Adrenal gland (tissue), 12 donors: ENCODE data around the gene ZNF446. TPM values are rescaled to one million over a fixed set of nuclear protein-coding genes. Genes with fewer than 3 reads are reported as not detected.
"Not testable (repeated sequence)": the region's sequence is repeated elsewhere in the genome, so short reads cannot be mapped to it uniquely, and the experiment has no call there.

Experiments
- DNase-seq, 7 donors: peaks; one replicate each; pipeline ENCODE4 v3.0.0-alpha.2; 2019 to 2020
- H3K27ac ChIP-seq, 5 donors: fragments of 200-600 bp; sonication (generic) in 4 of 5; 1 replicate in 3 of 5; 2 replicates in 2 of 5; pipeline versions ENCODE4 v1.5.1 to v1.8.0; 2016 to 2020; ENCODE audit warnings: mild to moderate bottlenecking in 1 of 5
- H3K27me3 ChIP-seq: fragments of 200-600 bp; 2 replicates; pipeline ENCODE4 v1.8.0; 2021
- H3K36me3 ChIP-seq, 2 donors: fragments of 200-600 bp; replicated peaks in 1 of 2; 1 replicate in 1 of 2; 2 replicates in 1 of 2; pipeline versions ENCODE4 v1.5.1 to v1.8.0; 2018 to 2022
- H3K4me1 ChIP-seq, 2 donors: fragments of 200-600 bp; replicated peaks in 1 of 2; 1 replicate in 1 of 2; 2 replicates in 1 of 2; pipeline versions ENCODE4 v1.5.1 to v1.8.0; 2018 to 2021
- H3K4me3 ChIP-seq, 4 donors: fragments of 200-600 bp; sonication (generic) in 3 of 4; one replicate each; pipeline ENCODE4 v1.5.1; 2016 to 2018
- H3K9me3 ChIP-seq, 3 donors: fragments of 200-600 bp; sonication (generic) in 1 of 3; replicated peaks in 1 of 3; 1 replicate in 2 of 3; 2 replicates in 1 of 3; pipeline versions ENCODE4 v1.5.1 to v1.8.0; 2016 to 2021
- POLR2A ChIP-seq, 2 donors: fragments of 450-650 bp; IDR thresholded peaks; one replicate each; pipeline ENCODE4 v1.6.1; 2017; ENCODE audit warnings: antibody characterized with exemption in 2 of 2, mild to moderate bottlenecking in 2 of 2, moderate library complexity in 1 of 2
- WGBS, 4 donors: extraction: QIAGEN DNeasy Blood & Tissue Kit in 2 of 4; methylation state at CpG; one replicate each; pipeline versions ENCODE4 v1.1.5 to v1.1.7; 2013 to 2017; 5-methylcytosine and 5-hydroxymethylcytosine counted together
- intact Hi-C, 2 donors: fragments of 100-400 bp; cut with DNase I; formaldehyde crosslinking; loops; one replicate each; pipeline versions ENCODE4 v1.14.1 to v1.15.0; 2022 to 2023
- polyA plus RNA-seq, 3 donors: library from polyadenylated mRNA; stranded (reverse); fragments of 200-250 nt in 2 of 3; fragments of 350-450 nt in 1 of 3; fragmentation: Illumina TruSeq in 1 of 3; extraction: RNeasy Lipid Tissue Mini Kit (QIAGEN cat#74804) in 1 of 3; gene quantifications; one replicate each; pipeline ENCODE4 v1.2.3, GENCODE V29; 2013 to 2014
- total RNA-seq, 9 donors: library from RNA; depleted of rRNA in 4 of 9; stranded (reverse); fragments of >200 nt in 4 of 9; fragments of 120-200 nt in 1 of 9; fragmentation: NEBNext Ultra II Directional in 1 of 9; extraction: Animal tissue kit (Norgen Biotek cat#: 25700) in 1 of 9; gene quantifications; one replicate each; pipeline versions ENCODE4 v1.1.0 to v1.2.4, GENCODE V29; 2013 to 2023
- TF ChIP-seq, protein P1 (sequence below), 6 experiments: fragments of 450-650 bp in 4 of 6; fragments of 200-600 bp in 2 of 6; sonication (generic) in 1 of 6; IDR thresholded peaks; 1 replicate in 5 of 6; 2 replicates in 1 of 6; pipeline versions ENCODE4 v1.5.1 to v1.8.0; 2016 to 2021; ENCODE audit warnings: antibody characterized with exemption in 6 of 6, mild to moderate bottlenecking in 2 of 6, moderate library complexity in 1 of 6
- donor health status: healthy with polysubstance abuse.
- donor health status: Bipolar disorder and iron deficiency.
- donor health status: DM: yes; HTN: yes; CAD: no.
- donor health status: DM: no; HTN: no; CAD: no.
- donor health status: DM: no; HTN: no; CAD: no.
- donor health status: DM: yes; HTN: yes; CAD: no.

Gene ZNF446
- total and polyA plus RNA-seq, 12 donors = 2.7 to 30.8 (median 15.0) TPM

DNA sequence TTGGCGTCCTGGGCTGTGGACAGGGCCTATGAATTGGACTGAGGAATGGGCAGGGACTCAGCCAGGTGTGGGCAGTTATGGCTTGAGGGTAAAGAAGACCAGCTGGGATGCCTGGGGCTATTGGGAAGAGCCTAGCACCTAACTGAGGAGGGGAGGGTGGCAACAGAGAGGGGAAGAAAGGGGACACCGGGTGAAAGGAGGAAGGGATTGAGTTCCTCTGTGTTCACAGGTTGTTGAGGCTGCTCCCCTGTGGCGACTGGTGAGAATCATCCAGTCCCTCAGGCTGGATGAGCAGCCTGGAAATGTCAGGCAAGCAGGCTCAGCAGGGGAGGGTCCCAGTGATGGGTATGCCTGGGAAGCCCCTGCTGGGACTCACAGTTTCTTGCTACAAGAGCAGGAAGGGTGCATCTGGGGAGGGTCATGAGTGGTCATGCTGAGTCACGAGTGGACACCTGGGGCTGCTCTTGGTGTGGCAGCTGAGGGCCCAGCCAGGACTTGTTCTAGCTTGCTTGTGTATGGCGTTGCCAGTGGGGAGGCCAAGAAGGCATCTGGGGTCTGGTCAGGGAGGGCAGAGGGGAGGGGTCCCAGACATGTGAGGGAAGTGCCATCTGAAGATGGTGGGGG lies 7.8 kb upstream of the ZNF446 start:
- H3K4me3 ChIP-seq = no peak overlapping the region
- H3K4me1 ChIP-seq = peaks cover 0 to 10% of the 10 kb centered on the region in 2 donors
- 50 to 69% (median 57%) methylated on average over 3 to 5 of the region's 5 CpGs for WGBS, 4 donors
- no peaks in the 10 kb centered on the region for H3K9me3 ChIP-seq
- no peak overlapping the region for H3K27ac ChIP-seq
- intact Hi-C loops = no loop called here
- H3K27me3 ChIP-seq = no peaks in the 10 kb centered on the region
- TF ChIP-seq POLR2A (IDR thresholded peaks at IDR 0.05) = no peak
- TF ChIP-seq, protein P1, sequence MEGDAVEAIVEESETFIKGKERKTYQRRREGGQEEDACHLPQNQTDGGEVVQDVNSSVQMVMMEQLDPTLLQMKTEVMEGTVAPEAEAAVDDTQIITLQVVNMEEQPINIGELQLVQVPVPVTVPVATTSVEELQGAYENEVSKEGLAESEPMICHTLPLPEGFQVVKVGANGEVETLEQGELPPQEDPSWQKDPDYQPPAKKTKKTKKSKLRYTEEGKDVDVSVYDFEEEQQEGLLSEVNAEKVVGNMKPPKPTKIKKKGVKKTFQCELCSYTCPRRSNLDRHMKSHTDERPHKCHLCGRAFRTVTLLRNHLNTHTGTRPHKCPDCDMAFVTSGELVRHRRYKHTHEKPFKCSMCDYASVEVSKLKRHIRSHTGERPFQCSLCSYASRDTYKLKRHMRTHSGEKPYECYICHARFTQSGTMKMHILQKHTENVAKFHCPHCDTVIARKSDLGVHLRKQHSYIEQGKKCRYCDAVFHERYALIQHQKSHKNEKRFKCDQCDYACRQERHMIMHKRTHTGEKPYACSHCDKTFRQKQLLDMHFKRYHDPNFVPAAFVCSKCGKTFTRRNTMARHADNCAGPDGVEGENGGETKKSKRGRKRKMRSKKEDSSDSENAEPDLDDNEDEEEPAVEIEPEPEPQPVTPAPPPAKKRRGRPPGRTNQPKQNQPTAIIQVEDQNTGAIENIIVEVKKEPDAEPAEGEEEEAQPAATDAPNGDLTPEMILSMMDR (IDR thresholded peaks at IDR 0.05) = no peak
- no peak for DNase-seq
- peaks cover 0 to 33% of the 10 kb centered on the region in 2 donors for H3K36me3 ChIP-seq

DNA sequence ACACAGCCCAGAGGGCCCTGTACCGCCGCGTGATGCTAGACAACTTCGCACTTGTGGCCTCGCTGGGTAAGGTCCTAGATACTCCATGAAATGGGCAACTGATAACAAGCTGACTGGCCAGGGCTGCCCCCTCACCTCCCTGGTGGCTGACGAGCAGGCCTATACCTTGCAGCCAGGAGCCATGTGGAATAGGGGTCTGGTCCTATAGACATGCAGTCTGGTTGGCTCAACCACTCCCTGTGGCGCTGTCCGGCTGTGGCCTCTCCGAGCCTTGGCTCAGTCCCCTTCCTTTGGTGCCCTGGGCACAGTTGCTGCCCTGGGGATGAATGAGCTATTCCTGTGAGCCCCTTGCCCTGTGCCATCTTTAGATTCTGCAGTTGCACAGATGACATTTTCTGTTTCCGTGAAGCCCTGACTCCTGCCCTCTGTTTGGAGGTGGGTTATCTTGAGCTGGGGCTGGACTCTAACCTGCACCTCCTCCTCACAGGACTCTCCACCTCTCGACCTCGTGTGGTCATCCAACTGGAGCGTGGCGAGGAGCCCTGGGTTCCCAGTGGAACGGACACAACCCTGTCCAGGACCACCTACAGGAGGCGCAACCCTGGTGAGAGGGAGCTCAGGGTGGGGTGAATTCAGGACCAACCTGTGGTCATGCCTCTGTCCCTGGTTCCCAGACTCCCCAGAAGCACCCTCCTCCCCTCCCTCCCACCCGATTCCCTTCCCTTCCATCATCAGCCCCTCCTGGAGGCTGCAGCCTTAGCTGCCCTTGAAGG lies 6.7 kb upstream of the ZNF446 start:
- DNase-seq = no peak
- Histone ChIP-seq H3K4me3 (no peak overlapping the region), H3K27ac (no peak overlapping the region), H3K27me3 (no peaks in the 10 kb centered on the region), H3K9me3 (no peaks in the 10 kb centered on the region), H3K36me3 (peaks cover 0 to 33% of the 10 kb centered on the region in 2 donors), H3K4me1 (peaks cover 0 to 10% of the 10 kb centered on the region in 2 donors)
- TF ChIP-seq, protein P1 (IDR thresholded peaks at IDR 0.05) = no peak
- TF ChIP-seq POLR2A (IDR thresholded peaks at IDR 0.05) = no peak
- intact Hi-C loops = no loop called here
- 89 to 91% (median 90%) methylated on average over 10 to 17 of the region's 17 CpGs for WGBS, 4 donors

DNA sequence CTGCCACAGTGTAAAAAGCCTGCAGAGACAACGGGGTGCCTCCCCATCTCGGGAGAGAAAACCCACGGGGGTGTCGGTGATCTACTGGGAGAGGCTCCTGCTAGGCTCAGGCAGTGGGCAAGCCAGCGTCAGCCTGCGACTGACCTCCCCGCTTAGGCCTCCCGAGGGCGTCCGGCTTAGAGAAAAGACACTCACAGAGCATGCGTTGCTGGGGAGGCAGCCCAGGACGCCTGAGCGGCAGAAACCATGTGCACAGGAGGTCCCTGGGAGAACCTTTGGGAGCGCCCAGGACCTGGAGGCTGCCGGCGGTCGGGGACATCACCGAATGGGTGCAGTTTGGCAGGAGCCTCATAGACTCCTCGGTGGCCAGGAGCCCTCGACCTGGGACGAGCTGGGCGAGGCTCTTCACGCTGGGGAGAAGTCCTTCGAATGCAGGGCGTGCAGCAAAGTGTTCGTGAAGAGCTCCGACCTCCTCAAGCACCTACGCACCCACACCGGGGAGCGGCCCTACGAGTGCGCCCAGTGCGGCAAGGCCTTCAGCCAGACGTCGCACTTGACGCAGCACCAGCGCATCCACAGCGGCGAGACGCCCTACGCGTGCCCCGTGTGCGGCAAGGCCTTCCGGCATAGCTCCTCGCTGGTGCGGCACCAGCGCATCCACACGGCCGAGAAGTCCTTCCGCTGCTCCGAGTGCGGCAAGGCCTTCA lies 5.2 kb upstream of the ZNF446 start:
- Histone ChIP-seq H3K4me1 (peaks cover 0 to 14% of the 10 kb centered on the region in 2 donors), H3K36me3 (peaks cover 0 to 33% of the 10 kb centered on the region in 2 donors)
- intact Hi-C loops, DNase-seq, H3K9me3 ChIP-seq, H3K4me3 ChIP-seq, H3K27ac ChIP-seq, H3K27me3 ChIP-seq: not testable (repeated sequence)
- 90 to 99% (median 97%) methylated on average over 12 to 33 of the region's 53 CpGs for WGBS, 4 donors

DNA sequence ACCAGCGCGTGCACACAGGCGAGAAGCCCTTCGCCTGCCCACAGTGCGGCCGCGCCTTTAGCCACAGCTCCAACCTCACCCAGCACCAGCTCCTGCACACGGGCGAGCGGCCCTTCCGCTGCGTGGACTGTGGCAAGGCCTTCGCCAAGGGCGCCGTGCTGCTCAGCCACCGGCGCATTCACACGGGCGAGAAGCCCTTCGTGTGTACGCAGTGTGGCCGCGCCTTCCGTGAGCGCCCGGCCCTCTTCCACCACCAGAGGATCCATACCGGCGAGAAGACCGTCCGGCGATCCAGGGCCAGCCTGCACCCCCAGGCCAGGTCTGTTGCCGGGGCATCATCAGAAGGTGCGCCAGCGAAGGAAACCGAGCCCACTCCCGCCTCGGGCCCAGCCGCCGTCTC lies 4.4 kb upstream of the ZNF446 start:
- WGBS, 4 donors = 94 to 95% (median 95%) methylated on average over 19 to 39 of the region's 39 CpGs
- no peak for DNase-seq
- no peaks in the 10 kb centered on the region for H3K27me3 ChIP-seq
- H3K4me1 ChIP-seq = peaks cover 4 to 18% of the 10 kb centered on the region in 2 donors
- H3K36me3 ChIP-seq = peaks cover 0 to 33% of the 10 kb centered on the region in 2 donors
- TF ChIP-seq, protein P1 (IDR thresholded peaks at IDR 0.05) = no peak
- no peak for TF ChIP-seq POLR2A (IDR thresholded peaks at IDR 0.05)
- no peak overlapping the region for H3K27ac ChIP-seq
- intact Hi-C loops = no loop called here
- H3K4me3 ChIP-seq = no peak overlapping the region
- no peaks in the 10 kb centered on the region for H3K9me3 ChIP-seq
